Esophagus muscularis mucosa (tissue), 4 donors: ENCODE results near the gene CCDC148.

ENCODE experiments used
- EP300 ChIP-seq: sonication (generic); formaldehyde crosslinking; IDR thresholded peaks from one replicate; pipeline ENCODE4 v1.6.1; 2017; ENCODE audit warnings: antibody characterized with exemption
- POLR2A ChIP-seq: fragments of 450-650 bp; IDR thresholded peaks from one replicate; pipeline ENCODE4 v1.6.1; 2017; ENCODE audit warnings: antibody characterized with exemption, moderate library complexity, mild to moderate bottlenecking, low read depth
- TF ChIP-seq, protein P1 (sequence below), 3 experiments: fragments of 200-600 bp in 2 of 3; fragments of 450-650 bp in 1 of 3; sonication (generic) in 2 of 3; IDR thresholded peaks; one replicate each; pipeline ENCODE4 v1.5.1; 2017 to 2019; ENCODE audit warnings: antibody characterized with exemption in 3 of 3, mild to moderate bottlenecking in 2 of 3, moderate library complexity in 1 of 3

- TF ChIP-seq, protein P1, sequence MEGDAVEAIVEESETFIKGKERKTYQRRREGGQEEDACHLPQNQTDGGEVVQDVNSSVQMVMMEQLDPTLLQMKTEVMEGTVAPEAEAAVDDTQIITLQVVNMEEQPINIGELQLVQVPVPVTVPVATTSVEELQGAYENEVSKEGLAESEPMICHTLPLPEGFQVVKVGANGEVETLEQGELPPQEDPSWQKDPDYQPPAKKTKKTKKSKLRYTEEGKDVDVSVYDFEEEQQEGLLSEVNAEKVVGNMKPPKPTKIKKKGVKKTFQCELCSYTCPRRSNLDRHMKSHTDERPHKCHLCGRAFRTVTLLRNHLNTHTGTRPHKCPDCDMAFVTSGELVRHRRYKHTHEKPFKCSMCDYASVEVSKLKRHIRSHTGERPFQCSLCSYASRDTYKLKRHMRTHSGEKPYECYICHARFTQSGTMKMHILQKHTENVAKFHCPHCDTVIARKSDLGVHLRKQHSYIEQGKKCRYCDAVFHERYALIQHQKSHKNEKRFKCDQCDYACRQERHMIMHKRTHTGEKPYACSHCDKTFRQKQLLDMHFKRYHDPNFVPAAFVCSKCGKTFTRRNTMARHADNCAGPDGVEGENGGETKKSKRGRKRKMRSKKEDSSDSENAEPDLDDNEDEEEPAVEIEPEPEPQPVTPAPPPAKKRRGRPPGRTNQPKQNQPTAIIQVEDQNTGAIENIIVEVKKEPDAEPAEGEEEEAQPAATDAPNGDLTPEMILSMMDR (IDR thresholded peaks at IDR 0.05): no peak
- no peak for TF ChIP-seq EP300
- no peak for TF ChIP-seq POLR2A
Observed at GRCh38 chr2:158125756-158126498, 330.6 kb downstream of the CCDC148 start.
